Right lobe of liver (tissue), 6 donors: ENCODE measurements around the gene ANKRD13B. TPM values are rescaled to one million over a fixed set of nuclear protein-coding genes. Genes with fewer than 3 reads are reported as not detected.

Experiments
- ATAC-seq, 4 donors: fragments of 200-7000 bp; cut with Tn5 transposase; one replicate each; pipeline ENCODE4 v1.9.1; 2020; ENCODE audit warnings: mild to moderate bottlenecking in 4 of 4, moderate library complexity in 4 of 4
- DNase-seq, 3 donors: peaks; one replicate each; pipeline ENCODE4 v3.0.0-alpha.2; 2020
- H3K27ac ChIP-seq, 3 donors: fragments of 200-600 bp; one replicate each; pipeline ENCODE4 v1.8.0; 2022
- H3K27me3 ChIP-seq, 2 donors: fragments of 200-600 bp; one replicate each; pipeline ENCODE4 v1.8.0; 2022
- H3K36me3 ChIP-seq, 4 donors: fragments of 200-600 bp; sonication (generic) in 1 of 4; one replicate each; pipeline versions ENCODE4 v1.5.1 to v1.8.0; 2017 to 2022; ENCODE audit warnings: control low read depth in 1 of 4
- H3K4me1 ChIP-seq, 4 donors: fragments of 200-600 bp; sonication (generic) in 1 of 4; one replicate each; pipeline versions ENCODE4 v1.5.1 to v1.8.0; 2017 to 2022; ENCODE audit warnings: control low read depth in 1 of 4
- H3K4me3 ChIP-seq, 3 donors: fragments of 200-600 bp; one replicate each; pipeline ENCODE4 v1.8.0; 2022
- H3K9me3 ChIP-seq, 4 donors: fragments of 200-600 bp; sonication (generic) in 1 of 4; one replicate each; pipeline versions ENCODE4 v1.5.1 to v1.8.0; 2017 to 2022; ENCODE audit warnings: control low read depth in 1 of 4
- CTCF ChIP-seq, 4 donors: fragments of 200-600 bp in 3 of 4; fragments of 450-650 bp in 1 of 4; IDR thresholded peaks; one replicate each; pipeline versions ENCODE4 v1.5.1 to v1.8.0; 2016 to 2022; ENCODE audit warnings: antibody characterized with exemption in 4 of 4, mild to moderate bottlenecking in 2 of 4
- POLR2A ChIP-seq: fragments of 450-650 bp; IDR thresholded peaks from one replicate; pipeline ENCODE4 v1.6.1; 2017; ENCODE audit warnings: antibody characterized with exemption, mild to moderate bottlenecking
- WGBS: methylation state at CpG from one replicate; pipeline ENCODE4 v1.1.6; 2018; ENCODE audit warnings: low coverage, low lambda C conversion rate; ENCODE audit not compliant: insufficient coverage; ENCODE audit errors: missing lambda C conversion rate; 5-methylcytosine and 5-hydroxymethylcytosine counted together
- intact Hi-C, 2 donors: fragments of 100-400 bp; cut with DNase I; formaldehyde crosslinking; loops; one replicate each; pipeline versions ENCODE4 v1.11.2 to v1.14.1; 2022
- total RNA-seq, 6 experiments: library from RNA; depleted of rRNA in 2 of 6; stranded (reverse); fragments of >200 nt in 2 of 6; fragmentation: NEBNext Ultra II Directional in 3 of 6; extraction: Animal tissue kit (Norgen Biotek cat#: 25700) in 3 of 6; gene quantifications; one replicate each; pipeline versions ENCODE4 v1.1.0 to v1.2.4, GENCODE V29; 2016 to 2023
- donor health status: DM: no; HTN: yes; CAD: no.
- donor health status: DM: no; HTN: no; CAD: no.
- donor health status: DM: no; HTN: no; CAD: no.
- donor health status: DM: no; HTN: yes; CAD: no.
- donor health status: DM: no; HTN: yes; CAD: no.

The ANKRD13B gene
- total RNA-seq, 6 experiments from 2014 or later = 0.37 to 1.6 (median 0.88) TPM

GRCh38 chr17:29625037-29625750 is 32.3 kb downstream of the ANKRD13B start:
- DNase-seq = no peak
- TF ChIP-seq POLR2A (no peak), CTCF (IDR thresholded peaks at IDR 0.05) (no peak)
- no peak overlapping the region for H3K27ac ChIP-seq
- WGBS = 91% methylated on average over 5 of the region's 8 CpGs
- H3K36me3 ChIP-seq = no peaks in the 10 kb centered on the region
- no peaks in the 10 kb centered on the region for H3K9me3 ChIP-seq
- no peak for ATAC-seq
- intact Hi-C loops = loop anchor here (10.0 kb wide), 1 partner anchor 150 kb away; no protein-coding TSS in a partner anchor
- peaks cover 0 to 11% (median 0%) of the 10 kb centered on the region in 4 donors for H3K4me1 ChIP-seq
- H3K27me3 ChIP-seq = no peaks in the 10 kb centered on the region
- H3K4me3 ChIP-seq = no peak overlapping the region

GRCh38 chr17:29627951-29628350 is 35.0 kb downstream of the ANKRD13B start:
- no peak for DNase-seq
- no peaks in the 10 kb centered on the region for H3K27me3 ChIP-seq
- H3K4me3 ChIP-seq = no peak overlapping the region
- 67% methylated on average over 1 of the region's 1 CpG for WGBS
- no peak for ATAC-seq
- H3K9me3 ChIP-seq = no peaks in the 10 kb centered on the region
- TF ChIP-seq POLR2A = no peak
- no peak for TF ChIP-seq CTCF (IDR thresholded peaks at IDR 0.05)
- peaks cover 0 to 14% (median 2%) of the 10 kb centered on the region in 4 donors for H3K36me3 ChIP-seq
- H3K27ac ChIP-seq = no peak overlapping the region
- H3K4me1 ChIP-seq = peaks cover 0 to 3% (median 0%) of the 10 kb centered on the region in 4 donors
- intact Hi-C loops = loop anchor here (10.0 kb wide), 1 partner anchor 147 kb away; no protein-coding TSS in a partner anchor

- DNase-seq (no peak), ATAC-seq (no peak)
- Histone ChIP-seq H3K27me3 (no peaks in the 10 kb centered on the region), H3K9me3 (no peaks in the 10 kb centered on the region), H3K4me1 (no peaks in the 10 kb centered on the region), H3K27ac (no peak overlapping the region), H3K4me3 (no peak overlapping the region), H3K36me3 (peaks cover 0 to 14% (median 2%) of the 10 kb centered on the region in 4 donors)
- TF ChIP-seq POLR2A = no peak
- no peak for TF ChIP-seq CTCF (IDR thresholded peaks at IDR 0.05)
- intact Hi-C loops = loop anchor here (10.0 kb wide), 1 partner anchor 146 kb away; no protein-coding TSS in a partner anchor
- WGBS = 90% methylated on average over 2 of the region's 2 CpGs
Observed at GRCh38 chr17:29628644-29629043, 35.7 kb downstream of the ANKRD13B start.

- Histone ChIP-seq H3K9me3 (no peaks in the 10 kb centered on the region), H3K4me1 (no peaks in the 10 kb centered on the region), H3K36me3 (peaks cover 0 to 14% (median 2%) of the 10 kb centered on the region in 4 donors), H3K4me3 (no peak overlapping the region), H3K27ac (no peak overlapping the region), H3K27me3 (no peaks in the 10 kb centered on the region)
- DNase-seq (no peak), ATAC-seq (no peak)
- TF ChIP-seq POLR2A (no peak), CTCF (IDR thresholded peaks at IDR 0.05) (no peak)
- WGBS = 75% methylated on average over 2 of the region's 2 CpGs
- intact Hi-C loops = loop anchor here (10.0 kb wide), 1 partner anchor 145 kb away; no protein-coding TSS in a partner anchor
Observed at GRCh38 chr17:29629839-29630238, 36.9 kb downstream of the ANKRD13B start.
